GM19035 (cell line): ENCODE measurements around the gene SYT9.
"Not testable (repeated sequence)": the region's sequence is repeated elsewhere in the genome, so short reads cannot be mapped to it uniquely, and the experiment has no call there.

Experiments
- ATAC-seq: cut with Tn5 transposase; IDR thresholded peaks from one replicate; pipeline ENCODE4 v1.9.1; 2021; ENCODE audit not compliant: unreplicated experiment

The SYT9 gene

DNA sequence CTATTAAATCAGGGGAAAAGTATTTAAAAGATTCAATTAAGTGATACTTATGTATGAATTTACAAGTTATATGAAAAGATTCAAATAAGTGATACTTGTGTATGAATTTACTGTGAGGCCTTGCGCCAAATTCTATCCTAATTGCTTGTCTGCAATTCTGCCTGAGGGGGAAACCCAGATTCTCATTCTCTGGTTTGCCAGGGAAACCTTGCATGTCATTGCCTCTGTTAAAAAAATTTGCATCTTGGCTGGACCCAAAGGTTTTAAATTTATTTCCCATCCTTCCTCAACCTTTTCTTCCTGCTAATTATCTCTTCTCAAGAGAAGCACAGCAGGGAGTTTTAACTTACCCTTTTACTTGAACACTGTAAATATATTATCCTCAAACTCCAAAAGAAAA lies 247.4 kb downstream of the SYT9 start:
- ATAC-seq, result no peak

DNA sequence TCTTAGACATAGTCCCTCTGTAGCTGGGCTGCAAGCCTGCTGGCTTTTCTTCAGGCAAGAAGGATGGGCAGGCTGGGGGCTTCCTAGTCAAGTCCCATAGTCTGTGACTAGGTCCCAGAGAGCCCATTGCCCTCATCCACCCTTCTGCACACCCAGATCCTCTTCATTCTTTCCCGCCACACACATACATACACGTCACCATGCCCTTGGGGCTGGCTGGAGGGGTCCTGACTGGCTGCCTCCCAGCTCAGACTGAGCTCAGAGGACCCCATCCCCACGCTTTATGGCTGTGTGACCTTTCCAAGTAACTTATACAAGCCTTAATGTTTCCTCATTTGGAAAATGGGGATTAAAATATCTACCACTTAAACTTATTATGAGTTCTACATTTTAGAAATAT lies 248.5 kb downstream of the SYT9 start:
- ATAC-seq, result no peak

DNA sequence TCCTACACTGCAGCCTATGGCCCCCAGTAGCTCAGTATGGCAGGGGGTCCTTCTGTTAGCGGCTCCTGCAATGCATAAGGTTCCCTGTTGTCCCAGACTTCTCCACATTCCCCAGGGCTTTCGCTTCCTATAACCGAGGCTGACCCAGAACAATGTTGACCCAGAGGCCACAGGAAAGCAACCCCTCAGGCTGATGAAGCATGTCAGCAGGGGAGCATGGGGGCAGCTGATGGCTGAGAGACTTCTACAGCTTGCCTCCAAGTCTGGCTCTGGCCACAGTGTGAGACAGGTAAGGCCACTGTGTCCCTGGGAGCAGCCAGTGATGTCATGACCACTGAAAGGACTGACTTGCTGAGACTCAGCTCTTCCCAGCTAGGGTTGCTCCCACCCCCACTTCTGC lies 249.5 kb downstream of the SYT9 start:
- ATAC-seq, result no peak

GRCh38 chr11:7501894-7502293 lies 250.2 kb downstream of the SYT9 start:
- peak; percentile 50 for ATAC-seq

GRCh38 chr11:7506243-7506642 lies 254.5 kb downstream of the SYT9 start:
- no peak for ATAC-seq

DNA sequence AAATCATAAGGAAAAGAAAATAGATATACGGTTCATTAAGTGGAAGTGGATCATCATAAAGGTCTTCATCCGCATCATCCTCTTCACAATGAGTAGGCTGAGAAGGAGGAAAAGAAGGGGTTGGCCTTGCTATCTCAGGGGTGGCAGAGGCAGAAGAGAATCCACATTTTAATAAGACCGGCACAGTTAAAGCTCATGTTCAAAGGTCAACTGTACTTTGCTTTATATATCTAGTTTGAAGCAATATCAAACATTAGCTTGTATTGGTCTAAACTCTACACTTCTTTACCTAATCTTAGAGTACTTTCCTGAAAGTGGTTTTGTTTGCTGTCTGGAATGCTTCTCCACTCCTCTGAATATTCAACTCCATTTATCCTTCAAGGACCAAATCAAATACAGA lies 256.4 kb downstream of the SYT9 start:
- ATAC-seq, result no peak

DNA sequence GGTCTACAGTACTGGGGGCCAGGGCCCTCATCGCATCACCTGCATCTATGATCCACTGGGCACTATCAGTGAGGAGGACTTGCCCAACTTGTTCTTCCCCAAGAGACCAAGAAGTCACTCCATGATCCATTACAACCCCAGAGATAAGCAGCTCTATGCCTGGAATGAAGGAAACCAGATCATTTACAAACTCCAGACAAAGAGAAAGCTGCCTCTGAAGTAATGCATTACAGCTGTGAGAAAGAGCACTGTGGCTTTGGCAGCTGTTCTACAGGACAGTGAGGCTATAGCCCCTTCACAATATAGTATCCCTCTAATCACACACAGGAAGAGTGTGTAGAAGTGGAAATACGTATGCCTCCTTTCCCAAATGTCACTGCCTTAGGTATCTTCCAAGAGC lies 258.3 kb downstream of the SYT9 start:
- no peak for ATAC-seq

DNA sequence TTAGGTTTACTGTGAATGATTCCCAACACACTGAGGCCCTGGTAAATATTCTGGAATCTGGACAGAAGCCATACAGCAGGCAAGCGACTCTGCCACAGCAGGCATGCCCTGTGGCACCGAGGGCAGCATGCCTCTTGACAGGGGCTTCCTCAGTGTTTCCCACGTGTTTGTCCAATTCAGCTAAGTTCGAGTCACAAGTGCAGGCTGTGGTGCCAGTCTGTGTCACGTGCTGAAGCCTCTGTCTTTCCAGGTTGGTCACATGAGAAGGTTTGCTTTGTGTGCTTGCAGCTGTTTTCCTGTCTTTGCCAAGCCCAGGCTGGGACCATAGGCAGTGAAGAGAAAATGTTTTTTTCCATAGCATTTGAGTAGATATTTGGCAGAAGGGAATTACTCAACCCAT lies 259.7 kb downstream of the SYT9 start:
- no peak for ATAC-seq

- peak; percentile 65 for ATAC-seq
Observed at GRCh38 chr11:7512525-7513233, 261.0 kb downstream of the SYT9 start.

DNA sequence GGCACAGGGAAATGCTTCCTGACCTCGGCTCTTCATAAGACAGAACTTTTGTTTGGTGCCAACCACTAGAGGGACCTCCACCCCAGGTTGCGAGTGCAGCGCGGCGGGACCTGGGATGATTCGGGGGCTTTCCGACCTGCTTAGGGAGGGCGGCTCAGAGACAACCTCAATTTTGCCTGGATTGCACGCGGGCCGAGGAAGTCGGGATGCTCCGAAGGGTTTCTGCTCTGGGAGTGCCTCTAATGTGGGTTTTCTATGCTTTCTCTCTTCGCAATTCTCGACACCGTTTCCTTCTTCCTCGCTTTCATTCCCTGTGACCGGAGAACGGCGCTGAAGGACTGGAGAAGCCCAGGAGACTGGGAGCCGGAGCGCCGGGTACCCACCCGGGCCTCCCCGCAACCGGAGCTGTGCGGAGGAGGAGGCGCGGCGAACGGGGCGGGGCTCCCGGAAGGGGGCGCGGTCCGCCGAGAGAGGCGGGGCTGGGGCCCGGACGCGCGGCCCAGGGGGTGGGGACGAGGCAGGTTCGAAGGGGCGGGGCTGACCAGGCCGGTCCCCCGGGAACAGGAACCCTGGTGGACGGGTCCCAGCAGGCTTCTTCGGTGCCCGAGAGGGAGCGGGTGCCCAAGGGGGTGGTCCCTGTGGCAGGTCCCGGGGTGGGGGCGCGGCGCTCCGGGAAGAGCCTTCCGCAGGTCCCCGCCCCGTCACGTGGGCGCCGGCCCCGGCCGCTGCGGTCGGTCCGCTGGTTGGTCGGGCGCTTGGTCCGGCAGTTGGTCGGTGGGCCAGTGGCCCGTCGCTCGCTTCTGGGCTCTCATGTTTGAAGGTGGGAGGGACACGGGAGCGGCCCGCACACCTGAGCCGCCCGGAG lies 261.8 kb downstream of the SYT9 start, which contains the start of gene PPFIBP2:
Gene PPFIBP2, plus strand, starts transcription at position 766 of the 865 bp plus-strand sequence. CDS start 35,477 bp downstream, outside the sequence.
- peak; percentile 77 for ATAC-seq

DNA sequence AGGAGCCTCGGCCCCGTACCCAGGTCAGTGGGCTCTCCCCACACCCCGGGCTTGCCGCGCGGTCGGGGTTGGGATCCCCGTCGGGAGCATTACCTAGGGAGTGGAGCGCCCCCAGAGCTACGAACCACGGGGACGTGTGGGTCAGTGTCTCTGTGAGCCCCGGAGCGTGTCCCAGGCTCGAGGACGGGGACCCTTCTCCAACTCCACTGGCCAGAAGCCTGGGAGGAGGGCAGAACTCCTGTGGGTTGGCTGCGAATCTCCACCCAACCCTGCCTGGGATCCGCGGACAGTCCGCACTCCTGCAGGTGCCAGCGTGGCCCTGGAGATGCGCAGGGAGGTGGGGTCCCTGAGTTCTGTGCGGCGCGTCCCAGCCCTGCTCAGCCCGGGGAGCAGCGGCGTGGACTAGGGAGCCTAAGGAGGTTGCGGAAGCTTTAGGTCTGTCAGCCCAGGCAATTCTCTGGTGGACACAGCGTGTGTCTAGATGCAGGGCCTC lies 262.4 kb downstream of the SYT9 start:
- peak; percentile 10 for ATAC-seq

DNA sequence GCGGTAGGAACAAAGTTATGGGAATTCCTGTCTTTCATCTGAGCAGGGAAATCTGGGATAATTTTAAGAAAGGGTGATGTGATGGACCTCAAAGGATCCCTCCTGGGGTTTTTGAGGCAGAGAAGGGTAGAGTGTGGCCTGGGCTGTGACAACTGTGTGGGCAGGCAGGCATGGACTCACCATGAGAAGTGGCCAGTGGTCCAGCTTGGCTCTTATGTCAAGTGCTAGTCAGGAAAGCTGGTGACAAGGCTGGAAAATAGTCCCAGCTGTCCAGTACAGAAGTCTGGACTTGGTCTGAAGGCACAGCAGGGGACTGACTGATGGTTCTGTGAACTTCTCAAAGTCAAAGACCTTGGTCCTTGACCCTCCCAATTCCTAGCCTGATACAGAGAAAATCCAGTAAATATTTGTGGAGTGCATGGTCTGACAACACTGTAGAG lies 263.8 kb downstream of the SYT9 start:
- ATAC-seq, result no peak

DNA sequence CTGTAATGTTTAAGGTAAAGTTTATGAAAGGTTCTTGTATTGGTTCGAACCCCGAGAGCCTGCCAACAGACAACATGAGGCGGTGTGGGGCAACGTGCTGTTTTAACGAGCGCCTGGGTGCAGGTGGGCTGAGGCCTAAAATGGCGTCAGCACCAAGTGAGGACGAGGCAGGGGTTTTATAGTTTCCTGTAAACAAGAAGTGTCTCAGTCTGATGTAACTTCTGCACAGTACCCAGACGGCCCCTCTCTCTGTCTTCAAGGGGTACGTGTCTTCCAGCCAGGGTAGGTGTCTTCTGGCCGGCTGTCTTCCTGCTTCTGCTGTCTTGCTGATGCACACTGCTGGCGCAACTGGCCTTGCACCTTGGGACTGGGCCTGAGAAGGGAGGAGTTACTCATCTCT lies 264.8 kb downstream of the SYT9 start:
- no peak for ATAC-seq

DNA sequence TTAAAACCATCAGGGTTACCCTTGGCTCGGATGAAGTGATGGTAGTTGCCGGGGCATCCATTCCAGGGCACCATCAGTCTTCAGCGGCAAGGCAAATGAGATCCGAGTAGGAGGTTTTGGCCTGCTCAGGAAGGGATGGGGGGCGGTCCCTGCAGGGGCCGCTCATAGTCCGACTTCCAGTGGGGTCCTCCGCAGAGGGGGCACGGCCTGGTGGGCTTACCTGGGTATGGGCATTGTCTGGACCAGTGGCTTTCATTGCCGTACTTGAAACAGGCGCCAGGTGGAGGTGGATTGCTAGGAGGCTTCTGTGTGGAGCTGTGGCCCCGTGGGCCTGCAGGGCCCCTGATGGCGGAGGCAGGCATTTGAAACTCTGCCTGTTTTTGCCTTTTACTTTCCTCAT lies 266.0 kb downstream of the SYT9 start:
- ATAC-seq, result not testable (repeated sequence)
